LNCaP clone FGC (cell line): ENCODE measurements around the gene PFKP.

Source experiments
- DNase-seq: peaks from one replicate; pipeline ENCODE4 v3.0.0-alpha.2; 2011; ENCODE audit warnings: low read depth
- H3K4me3 ChIP-seq: 2 replicates; pipeline ENCODE4 v1.5.1; 2011; ENCODE audit warnings: mild to moderate bottlenecking, low read depth, low read length, control low read depth
- CTCF ChIP-seq: IDR thresholded peaks from 2 replicates; pipeline ENCODE4 v1.5.1; 2012; ENCODE audit warnings: mild to moderate bottlenecking; ENCODE audit not compliant: control insufficient read depth, insufficient read depth; ENCODE audit errors: extremely low read depth

The PFKP gene

GRCh38 chr10:3036155-3037021 lies 31.0 kb upstream of the PFKP start:
- no peak for DNase-seq
- TF ChIP-seq CTCF: no peak
- H3K4me3 ChIP-seq: no peak overlapping the region

GRCh38 chr10:3037182-3037581 lies 30.2 kb upstream of the PFKP start:
- DNase-seq: no peak
- TF ChIP-seq CTCF: no peak
- H3K4me3 ChIP-seq: no peak overlapping the region

- DNase-seq: no peak
- no peak for TF ChIP-seq CTCF
- H3K4me3 ChIP-seq: no peak overlapping the region
These were observed 27.3 kb upstream of the PFKP start for GRCh38 chr10:3040069-3040468.

- TF ChIP-seq CTCF: no peak
- no peak overlapping the region for H3K4me3 ChIP-seq
- no peak for DNase-seq
These were observed 24.8 kb upstream of the PFKP start for GRCh38 chr10:3042589-3042988.

- peak; percentile 44 for DNase-seq
- H3K4me3 ChIP-seq: no peak overlapping the region
- peak; percentile 94 for TF ChIP-seq CTCF
These were observed 23.6 kb upstream of the PFKP start for GRCh38 chr10:3043512-3044368.

- no peak overlapping the region for H3K4me3 ChIP-seq
- TF ChIP-seq CTCF: no peak
- no peak for DNase-seq
These were observed 21.7 kb upstream of the PFKP start for GRCh38 chr10:3045471-3046209.
